Cardiac septum (tissue), 1 donor: ENCODE measurements around the gene LPIN1. TPM values are rescaled to one million over a fixed set of nuclear protein-coding genes. Genes with fewer than 3 reads are reported as not detected.
"Not testable (repeated sequence)": the region's sequence is repeated elsewhere in the genome, so short reads cannot be mapped to it uniquely, and the experiment has no call there.

Source experiments
- DNase-seq: peaks from one replicate; pipeline ENCODE4 v3.0.0-alpha.2; 2020; ENCODE audit warnings: low spot score
- intact Hi-C: fragments of 100-400 bp; cut with DNase I; formaldehyde crosslinking; loops from one replicate; pipeline ENCODE4 v1.14.0; 2022
- total RNA-seq: library from RNA; stranded (reverse); fragmentation: NEBNext Ultra II Directional; extraction: Animal tissue kit (Norgen Biotek cat#: 25700); gene quantifications from one replicate; pipeline ENCODE4 v1.2.1, GENCODE V29; 2021
- donor health status: DM: no; HTN: no; CAD: no.

Gene LPIN1
- total RNA-seq, 1 donor from 2014 or later = 27.8 TPM

DNA sequence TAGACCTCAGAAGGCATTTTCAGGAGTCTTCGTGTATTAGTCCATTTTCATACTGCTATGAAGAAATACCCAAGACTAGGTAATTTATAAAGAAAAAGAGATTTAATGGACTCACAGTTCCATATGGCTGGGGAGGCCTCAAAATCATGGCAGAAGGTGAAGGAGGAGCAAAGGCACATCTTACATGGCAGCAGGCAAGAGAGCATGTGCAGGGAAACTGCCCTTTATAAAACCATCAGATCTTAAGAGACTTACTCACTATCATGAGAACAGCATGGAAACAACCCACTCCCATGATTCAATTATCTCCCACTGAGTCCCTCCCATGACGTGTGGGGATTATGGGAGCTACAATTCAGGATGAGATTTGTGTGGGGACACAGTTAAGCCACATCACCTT lies 101.5 kb downstream of the LPIN1 start:
- intact Hi-C loops, DNase-seq: not testable (repeated sequence)

DNA sequence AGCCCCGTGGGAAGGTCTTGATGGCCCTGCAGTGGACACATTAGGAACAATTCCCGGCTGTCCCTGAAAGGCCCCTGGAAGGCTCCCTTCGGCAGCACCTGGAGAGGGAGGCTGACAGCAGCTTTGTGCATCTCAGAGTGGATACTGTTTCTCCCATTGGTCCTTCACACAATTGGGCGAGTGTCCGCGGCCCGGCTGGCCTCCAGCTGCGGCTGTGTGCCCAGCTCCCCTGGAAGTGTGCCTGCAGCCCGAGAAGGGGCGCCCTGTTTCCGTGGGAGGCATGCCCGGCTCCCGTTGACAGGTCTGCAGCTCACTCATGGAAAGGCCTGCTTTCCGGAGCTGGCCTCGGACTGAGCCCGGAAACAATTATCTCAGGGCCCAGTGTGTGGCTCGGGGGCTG lies 103.7 kb downstream of the LPIN1 start:
- intact Hi-C loops = no loop called here
- peak; percentile 65 for DNase-seq

DNA sequence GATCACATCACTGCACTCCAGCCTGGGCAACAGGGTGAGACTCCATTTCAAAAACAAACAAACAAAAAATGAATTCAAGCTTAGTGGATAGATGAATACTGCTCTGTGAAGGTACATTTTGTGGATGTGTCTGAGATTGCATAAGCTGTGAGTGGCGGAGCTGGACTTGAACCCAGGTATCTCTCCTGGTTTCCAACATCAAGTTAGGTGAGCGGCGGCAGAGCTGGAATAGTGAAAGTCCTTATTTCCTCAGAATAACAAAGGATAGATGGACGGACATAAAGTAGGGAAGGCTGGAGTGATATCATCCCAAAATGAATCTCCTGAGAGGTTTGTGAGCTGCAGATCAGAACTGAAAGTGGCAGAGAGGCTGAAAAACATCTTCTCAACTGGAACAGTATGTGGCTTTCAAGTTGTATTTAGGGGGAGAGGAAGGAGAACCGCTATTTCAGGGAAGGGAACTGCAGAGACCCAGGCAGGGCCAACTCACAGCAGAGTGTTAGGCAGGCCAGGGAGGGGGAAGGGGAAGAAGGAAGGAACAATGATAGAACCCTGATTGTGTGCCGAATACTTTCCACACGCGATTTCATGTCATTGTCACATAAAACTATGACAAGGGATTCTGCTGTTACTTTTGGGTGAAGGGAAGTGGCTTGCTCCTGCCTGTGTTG lies 106.2 kb downstream of the LPIN1 start:
- peak; percentile 49 for DNase-seq
- intact Hi-C loops = no loop called here

DNA sequence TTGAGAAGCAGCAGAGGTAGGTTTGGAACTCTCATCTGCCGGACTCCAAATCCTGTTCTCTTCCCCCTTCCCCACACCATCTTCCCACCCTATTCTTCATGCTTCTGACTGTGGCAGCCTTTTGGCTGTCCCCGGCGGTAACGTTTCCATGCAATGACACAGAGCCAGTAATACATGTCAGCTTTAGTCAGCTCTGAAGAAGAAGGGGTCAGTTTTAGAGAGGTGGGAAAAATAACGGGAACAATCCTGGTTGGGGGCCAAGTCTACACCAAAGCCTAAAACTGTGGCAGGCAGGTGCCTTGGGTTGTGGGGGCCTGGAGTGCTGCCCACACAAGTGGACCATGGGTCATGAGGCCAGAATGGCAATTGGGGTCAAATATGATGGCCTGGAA lies 106.8 kb downstream of the LPIN1 start:
- intact Hi-C loops = no loop called here
- peak; percentile 27 for DNase-seq

DNA sequence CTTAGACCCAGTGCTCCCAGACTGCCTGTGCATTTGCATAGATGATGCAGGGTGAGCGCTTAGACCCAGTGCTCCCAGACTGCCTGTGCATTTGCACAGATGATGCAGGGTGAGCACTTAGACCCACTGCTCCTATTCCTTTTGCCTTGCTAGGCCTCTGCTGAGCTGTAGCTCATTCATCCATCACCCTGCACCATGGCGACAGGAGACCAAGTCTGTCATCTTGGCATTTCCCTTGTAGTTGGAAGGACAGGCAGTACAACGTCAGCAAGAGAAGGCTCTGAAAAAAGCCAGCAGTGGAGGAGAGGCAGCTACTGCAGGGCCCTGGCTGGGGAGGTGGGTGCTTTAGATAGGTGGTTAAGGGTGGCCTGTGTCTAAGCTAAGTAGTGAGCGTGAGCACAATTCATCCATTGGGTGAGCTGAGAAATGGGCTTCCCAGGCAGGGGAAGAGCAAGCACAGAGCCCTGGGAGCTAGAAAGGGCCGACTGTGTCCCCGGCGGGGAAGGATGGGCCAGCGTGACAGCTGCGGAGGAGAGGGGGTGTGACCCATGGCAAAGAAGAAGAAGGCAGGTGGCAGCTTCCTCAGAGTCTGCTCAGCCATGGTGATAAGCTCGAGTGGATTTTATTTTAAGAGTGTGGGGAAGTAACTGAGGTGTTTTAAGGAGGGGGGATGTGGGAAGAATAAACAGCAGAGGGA lies 108.8 kb downstream of the LPIN1 start:
- intact Hi-C loops = no loop called here
- peak; percentile 38 for DNase-seq

DNA sequence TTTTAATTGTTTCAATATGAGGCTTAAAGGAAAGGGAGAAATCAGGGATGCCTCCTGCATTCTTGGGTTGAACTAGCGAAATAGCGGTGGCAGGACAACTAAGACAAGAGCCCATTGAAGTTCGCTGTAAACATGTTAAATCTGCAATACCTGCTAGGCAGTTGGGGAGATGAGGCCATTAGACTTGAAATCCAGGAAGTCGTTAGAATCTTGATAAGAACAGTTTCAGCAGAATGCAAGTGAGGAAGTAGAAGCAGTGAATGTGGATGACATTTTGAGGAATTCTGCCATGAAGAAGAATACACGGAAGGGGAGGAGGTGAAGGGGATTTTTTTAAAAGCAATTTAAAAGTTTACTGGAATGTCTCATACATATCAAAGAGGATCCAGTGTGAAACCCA lies 109.7 kb downstream of the LPIN1 start:
- no peak for DNase-seq
- intact Hi-C loops = no loop called here

DNA sequence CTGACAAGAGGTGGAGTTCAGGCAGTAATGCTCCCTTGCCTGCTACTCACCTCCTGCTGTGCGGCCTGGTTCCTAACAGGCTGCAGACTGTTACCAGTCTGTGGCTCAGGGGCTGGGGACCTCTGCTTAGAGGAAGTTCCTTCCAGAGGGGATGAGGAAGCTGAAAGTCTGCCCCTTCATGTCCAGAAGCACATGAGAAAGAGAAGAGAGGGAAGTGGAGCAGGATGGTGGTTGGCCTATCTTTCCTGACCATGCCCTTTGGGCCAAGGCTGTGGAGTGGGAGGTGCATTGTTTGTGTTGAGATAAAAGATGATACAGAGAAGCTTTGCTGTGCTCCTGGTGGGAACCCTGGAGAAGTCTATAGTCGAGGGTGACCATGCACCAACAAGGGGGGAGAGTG lies 112.5 kb downstream of the LPIN1 start:
- intact Hi-C loops = no loop called here

DNA sequence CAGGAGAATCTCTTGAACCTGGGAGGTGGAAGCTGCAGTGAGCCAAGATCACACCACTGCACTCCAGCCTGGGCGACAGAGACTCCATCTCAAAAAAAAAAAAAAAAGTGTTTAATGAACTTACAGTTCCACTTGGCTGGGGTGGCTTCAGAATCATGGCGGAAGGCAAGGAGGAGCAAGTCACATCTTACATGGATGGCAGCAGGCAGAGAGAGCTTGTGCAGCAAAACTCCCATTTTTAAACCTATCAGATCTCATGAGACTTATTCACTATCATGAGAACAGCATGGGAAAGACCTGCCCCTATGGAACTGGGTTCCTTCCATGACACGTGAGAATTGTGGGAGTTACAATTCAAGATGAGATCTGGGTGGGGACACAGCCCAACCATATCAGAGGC lies 113.5 kb downstream of the LPIN1 start:
- intact Hi-C loops = loop anchor here (10.0 kb wide), 3 partner anchors 315 to 695 kb away; no protein-coding TSS in a partner anchor
- not testable (repeated sequence) for DNase-seq

More for the DNA sequence above, 112.5 kb downstream of the LPIN1 start:
- no peak for DNase-seq

DNA sequence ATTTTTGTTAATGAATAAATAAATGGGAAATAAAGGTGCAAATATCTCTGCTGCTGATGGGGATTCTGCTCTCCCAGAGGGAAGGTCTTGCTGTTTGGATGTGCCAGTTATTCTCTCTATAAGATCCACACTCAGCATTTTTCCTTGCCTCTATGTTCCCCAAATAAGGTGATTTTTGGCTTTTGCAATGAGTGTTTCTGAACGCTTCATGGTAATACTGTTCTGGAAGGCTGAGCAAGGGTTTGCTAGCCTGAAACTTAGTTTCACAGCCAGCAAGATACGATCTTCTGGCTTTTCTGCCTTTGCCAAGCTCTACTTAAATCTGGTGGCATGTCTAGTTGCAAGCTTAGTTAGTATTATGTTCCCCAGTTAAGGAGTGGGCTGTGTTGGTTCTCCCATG lies 114.6 kb downstream of the LPIN1 start:
- DNase-seq = no peak
- intact Hi-C loops = loop anchor here (10.0 kb wide), 3 partner anchors 314 to 694 kb away; no protein-coding TSS in a partner anchor

DNA sequence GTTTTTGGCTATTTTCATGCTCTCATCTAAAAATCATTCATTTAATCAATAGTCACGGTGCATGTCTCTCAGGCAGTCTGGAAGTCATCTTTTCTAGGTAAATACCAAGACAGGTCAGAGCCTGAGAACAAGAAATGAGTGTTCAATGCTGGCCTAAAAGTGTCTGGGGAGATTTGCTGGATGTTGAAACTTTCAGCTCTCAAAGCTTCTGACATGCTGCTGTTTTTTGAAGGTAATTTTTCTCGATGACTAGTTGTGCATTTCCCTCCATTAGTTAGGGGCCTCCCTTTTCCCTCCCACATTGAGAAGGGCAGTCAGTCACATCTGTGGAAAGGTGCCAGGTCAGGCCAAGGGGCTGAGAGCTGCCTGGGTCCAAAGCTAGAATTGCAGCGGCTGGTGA lies 115.6 kb downstream of the LPIN1 start:
- DNase-seq = no peak
- intact Hi-C loops = loop anchor here (2.0 to 10.0 kb wide), 4 partner anchors 313 to 1145 kb away; no protein-coding TSS in a partner anchor

DNA sequence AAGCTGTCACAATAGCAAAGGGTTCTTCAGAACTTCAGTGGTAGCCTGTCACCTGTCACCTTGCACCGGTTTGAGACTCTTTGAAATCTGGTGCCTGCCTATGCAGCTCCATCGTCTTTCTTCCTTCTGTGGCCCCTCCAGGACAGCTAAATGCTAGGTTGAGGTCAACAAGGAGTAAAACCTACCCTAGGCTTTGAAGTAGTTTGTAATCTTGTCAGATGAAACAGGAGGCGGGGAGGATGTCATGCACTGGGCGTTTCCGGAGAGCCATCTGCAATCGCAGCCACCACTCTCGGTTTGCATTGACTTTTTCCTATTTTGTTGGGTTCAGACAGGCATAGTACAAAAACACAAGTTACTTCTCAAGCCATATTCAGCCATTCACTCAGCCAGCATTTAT lies 116.7 kb downstream of the LPIN1 start:
- DNase-seq = no peak
- intact Hi-C loops = loop anchor here (1.0 to 10.0 kb wide), 5 partner anchors 312 to 1144 kb away; partner anchors contain the start of gene TRIB2

DNA sequence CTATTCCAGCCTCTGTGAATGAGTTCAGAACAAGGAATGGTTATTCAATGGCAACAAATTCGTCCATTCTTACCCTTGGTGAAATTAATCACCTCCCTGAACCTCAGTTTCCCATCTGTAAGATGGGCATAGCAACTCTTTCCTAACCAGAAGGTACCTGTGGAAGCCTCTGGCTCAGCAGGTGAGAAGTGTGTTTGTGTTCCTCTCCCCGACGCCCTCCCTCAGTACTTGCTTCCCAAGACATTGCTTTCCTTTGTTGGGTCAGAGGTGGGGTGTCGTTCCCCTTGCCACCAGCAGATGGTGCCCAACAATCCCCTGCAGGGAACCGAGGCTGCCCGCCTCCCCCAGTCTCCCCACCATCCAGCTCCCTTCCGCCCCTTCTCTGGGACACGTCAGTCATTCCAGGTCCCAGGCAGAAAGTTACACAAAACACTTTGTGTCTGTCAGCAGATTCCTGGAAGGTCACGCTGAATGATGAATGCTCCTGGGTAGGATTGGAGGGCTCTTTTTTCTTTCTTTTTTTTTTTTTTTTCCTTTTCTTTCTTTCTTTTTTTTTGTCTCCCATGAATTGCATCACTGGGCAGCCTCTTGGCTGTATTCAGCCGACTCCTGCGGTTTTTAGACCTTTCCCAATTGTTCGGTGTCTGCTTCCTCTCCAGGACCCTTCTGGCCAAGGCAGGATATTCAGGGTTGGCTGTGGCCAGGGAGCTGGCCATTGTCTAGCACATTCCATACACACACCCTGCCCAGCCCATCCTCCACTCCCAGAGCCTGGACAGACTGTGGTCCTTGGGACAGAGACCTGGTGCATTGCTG lies 117.3 kb downstream of the LPIN1 start:
- DNase-seq = peak; percentile 92
- intact Hi-C loops = loop anchor here (1.0 to 10.0 kb wide), 5 partner anchors 311 to 1143 kb away; partner anchors contain the start of gene TRIB2

DNA sequence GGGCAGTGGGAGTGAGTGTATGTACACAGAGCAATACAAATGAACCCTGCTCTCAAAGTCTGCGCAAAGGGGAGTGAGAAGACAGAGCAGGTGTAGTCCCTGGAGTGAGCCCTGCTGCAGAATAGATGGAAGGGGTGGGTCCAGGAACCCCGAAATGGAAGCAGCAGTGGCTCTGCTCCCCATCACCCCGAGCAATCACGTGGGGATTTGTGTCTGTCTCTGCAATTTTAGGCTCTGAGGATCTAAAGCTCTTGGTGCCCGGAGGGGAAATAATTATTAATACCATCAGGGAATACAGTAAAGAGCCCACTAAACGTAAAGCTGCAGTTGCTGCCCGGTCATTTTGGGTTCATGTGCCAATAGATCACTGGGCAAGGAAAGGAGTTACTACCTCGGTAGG lies 118.3 kb downstream of the LPIN1 start:
- intact Hi-C loops = loop anchor here (5.0 to 10.0 kb wide), 4 partner anchors 183 to 690 kb away; no protein-coding TSS in a partner anchor

DNA sequence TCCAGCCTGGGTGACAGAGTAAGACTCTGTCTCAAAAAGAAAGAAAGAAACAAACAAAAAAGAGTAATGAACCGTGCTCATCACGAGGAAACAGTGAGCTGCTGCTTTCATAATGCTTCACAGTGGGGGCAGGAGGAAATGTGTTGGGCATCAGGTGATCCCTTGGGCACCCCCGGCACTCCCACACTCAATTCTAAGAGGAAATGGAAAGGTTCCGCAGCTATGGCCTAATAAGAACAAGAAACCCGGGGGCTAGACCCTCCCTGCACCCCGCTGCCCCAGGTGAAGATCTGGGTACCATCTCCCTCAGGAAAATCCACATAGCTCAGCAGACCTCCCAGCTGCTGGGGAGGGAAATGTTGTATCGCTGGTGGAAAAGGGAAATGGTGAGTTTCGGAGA lies 118.9 kb downstream of the LPIN1 start:
- intact Hi-C loops = loop anchor here (5.0 to 10.0 kb wide), 4 partner anchors 182 to 689 kb away; no protein-coding TSS in a partner anchor
- no peak for DNase-seq

More for the DNA sequence above, 118.3 kb downstream of the LPIN1 start:
- no peak for DNase-seq

DNA sequence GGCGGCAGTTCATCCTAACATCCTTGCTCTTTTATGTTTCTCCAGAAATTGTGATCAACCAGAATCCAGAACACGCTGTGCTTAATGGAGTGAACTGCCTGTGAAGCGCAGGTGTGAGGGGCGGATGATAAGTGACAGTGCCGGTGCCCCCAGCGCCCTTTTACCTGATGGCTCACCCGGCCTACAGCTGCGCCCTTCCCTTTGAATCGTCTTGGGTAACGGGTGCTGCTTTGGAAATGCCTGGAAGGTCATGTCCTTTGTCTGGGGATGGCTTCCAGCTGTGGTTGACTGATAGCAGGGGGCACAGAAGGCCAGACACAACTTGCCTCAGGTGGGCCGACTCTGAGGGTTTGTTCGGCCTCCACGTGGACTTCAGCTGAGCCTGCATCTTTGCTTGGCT lies 119.4 kb downstream of the LPIN1 start:
- intact Hi-C loops = loop anchor here (5.0 to 10.0 kb wide), 4 partner anchors 181 to 689 kb away; no protein-coding TSS in a partner anchor
- no peak for DNase-seq

DNA sequence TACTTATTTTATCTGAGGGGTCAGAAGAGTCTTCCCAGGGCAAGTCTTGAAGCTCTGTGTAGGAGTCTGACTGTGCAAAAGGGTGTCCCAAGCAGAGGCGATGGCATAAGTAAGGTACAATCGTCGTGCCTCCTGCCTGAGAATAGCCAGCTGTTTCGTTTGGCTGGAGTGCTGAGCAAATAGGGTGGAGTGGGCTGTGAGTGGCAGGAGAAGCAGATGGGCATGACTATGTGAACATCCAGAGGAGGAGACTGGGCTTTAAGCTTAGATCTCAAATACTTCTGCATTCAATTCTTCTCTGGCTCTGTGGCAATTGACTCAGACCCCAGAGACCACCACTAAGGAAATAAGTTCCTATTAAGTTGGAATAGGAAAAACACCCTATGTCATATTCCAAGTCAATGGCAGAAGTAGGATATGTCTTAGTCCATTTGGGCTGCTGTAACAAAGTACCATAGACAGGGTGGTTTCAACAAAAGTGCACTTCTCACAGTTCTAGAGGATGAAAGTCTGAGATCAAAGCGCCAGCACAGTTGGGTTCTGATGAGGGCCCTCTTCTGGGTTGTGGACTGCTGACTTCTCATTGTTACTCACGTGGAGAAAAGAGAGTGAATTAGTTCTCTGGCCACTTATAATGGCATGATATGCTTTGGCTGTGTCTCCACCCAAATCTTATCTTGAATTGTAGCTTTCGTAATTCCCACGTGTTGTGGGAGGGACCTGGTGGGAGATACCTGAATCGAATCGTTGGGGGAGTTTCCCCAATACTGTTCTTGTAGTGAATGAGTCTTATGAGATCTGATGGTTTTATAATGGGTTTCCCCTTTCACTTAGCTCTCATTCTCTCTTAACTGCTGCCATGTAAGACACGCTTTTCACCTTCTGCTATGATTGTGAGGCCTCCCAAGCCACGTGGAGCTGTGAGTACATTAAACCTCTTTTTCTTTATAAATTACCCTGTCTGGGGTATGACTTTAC lies 120.2 kb downstream of the LPIN1 start:
- no peak for DNase-seq
- intact Hi-C loops = loop anchor here (5.0 to 10.0 kb wide), 4 partner anchors 181 to 688 kb away; no protein-coding TSS in a partner anchor

DNA sequence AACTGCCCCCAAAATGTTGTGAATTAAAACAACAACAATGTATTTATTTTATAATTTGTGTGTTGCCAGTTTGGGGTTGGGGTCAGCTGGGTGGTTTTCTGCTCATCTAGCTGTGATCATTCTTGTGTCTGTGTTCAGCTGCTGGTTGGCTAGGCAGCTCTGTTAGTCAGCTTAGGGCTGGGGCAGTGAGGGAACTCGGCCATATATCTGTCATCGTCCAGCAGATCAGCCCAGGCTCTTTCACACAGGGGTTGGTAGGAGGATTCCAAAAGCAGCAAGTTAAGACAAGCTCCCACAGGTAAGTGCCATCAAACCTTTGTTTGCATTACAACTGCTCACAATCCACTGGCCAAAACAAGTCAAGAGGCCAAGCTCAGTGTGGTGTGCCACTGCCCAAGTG lies 121.5 kb downstream of the LPIN1 start:
- intact Hi-C loops = loop anchor here (5.0 to 10.0 kb wide), 4 partner anchors 179 to 687 kb away; no protein-coding TSS in a partner anchor
- no peak for DNase-seq

DNA sequence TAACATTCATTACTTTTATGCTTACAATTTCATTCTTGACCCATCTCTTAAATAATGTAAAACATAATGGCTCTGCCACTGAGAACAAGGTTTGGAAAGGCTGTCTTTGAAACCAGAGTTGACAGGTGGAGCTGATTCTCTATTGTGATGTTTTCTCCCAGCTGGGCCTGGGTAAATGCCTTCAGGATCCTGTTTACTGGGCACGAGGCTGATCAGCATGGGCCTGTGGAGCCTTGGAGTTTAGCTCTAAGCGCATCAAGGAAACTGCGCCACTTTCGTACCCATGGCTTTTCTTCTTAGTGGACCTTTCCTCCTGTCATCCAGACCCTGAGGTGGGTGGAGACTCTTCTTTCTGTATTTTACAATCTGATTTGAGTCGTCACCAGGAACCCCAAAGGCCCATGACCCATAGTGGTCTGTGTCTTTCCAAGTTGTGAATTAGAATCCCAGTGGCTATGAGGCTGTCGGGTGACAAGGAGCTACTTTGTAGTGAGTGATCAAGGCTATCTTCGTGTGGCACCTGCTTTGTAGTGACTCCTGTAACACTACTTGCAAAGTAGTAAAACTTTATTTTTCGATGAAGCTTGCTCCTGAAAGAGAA lies 123.1 kb downstream of the LPIN1 start:
- no peak for DNase-seq
- intact Hi-C loops = loop anchor here (5.0 to 10.0 kb wide), 4 partner anchors 178 to 685 kb away; no protein-coding TSS in a partner anchor
